ENCODE data around the gene TNFRSF21. TPM values are rescaled to one million over a fixed set of nuclear protein-coding genes. Genes with fewer than 3 reads are reported as not detected.

TNFRSF21 gene
- total and polyA plus RNA-seq, 2 of the 8 experiments (the other 6 are each of a cell fraction or from before 2014, with no cell fraction given), result 16.4 to 52.7 TPM

- H3K4me1 ChIP-seq (replicated peaks in 1 of 4; ENCODE audit: control insufficient read depth in 3 of 4, insufficient read depth in 4 of 4, low read length in 3 of 4), result no peaks in the 10 kb centered on the region
- CTCF ChIA-PET (ENCODE audit: partially characterized antibody), result interaction anchor here (2.2 kb wide), 1 partner anchor 90 kb away, joined by 5 read pairs; no protein-coding TSS in a partner anchor
- H4K20me1 ChIP-seq (replicated peaks in 1 of 2; ENCODE audit: control insufficient read depth in 1 of 2, insufficient read depth in 2 of 2, low read length in 2 of 2), result no peaks in the 10 kb centered on the region
- H4K91ac ChIP-seq (replicated peaks; ENCODE audit: insufficient read length, low read length), result no peak overlapping the region
- no peaks in the 10 kb centered on the region for H3K9me3 ChIP-seq (ENCODE audit: insufficient read depth in 2 of 2, low read depth in 1 of 2, low read length in 1 of 2)
- no peak overlapping the region for H3K56ac ChIP-seq (replicated peaks; ENCODE audit: insufficient read length, low read depth, low read length)
- 92% methylated on average over 5 of the region's 5 CpGs; no CpG with 5 or more reads in 1 of the 2 experiments for WGBS, 2 experiments (ENCODE audit: extremely low coverage in 1 of 2, insufficient coverage in 1 of 2, insufficient read length in 1 of 2, insufficient replicate concordance in 2 of 2, low coverage in 1 of 2, low lambda C conversion rate in 2 of 2, missing lambda C conversion rate in 1 of 2)
- no peak overlapping the region for H2AFZ ChIP-seq (ENCODE audit: low read length)
- H2BK120ac ChIP-seq (replicated peaks; ENCODE audit: low read depth, low read length), result no peak overlapping the region
- H2BK12ac ChIP-seq (ENCODE audit: low read depth, low read length), result no peak overlapping the region
- H2BK20ac ChIP-seq (ENCODE audit: low read length), result no peak overlapping the region
- no peak overlapping the region for H3K4me2 ChIP-seq (ENCODE audit: insufficient read depth in 1 of 2, low read depth in 2 of 2, low read length in 2 of 2)
- POLR2A ChIA-PET (ENCODE audit: partially characterized antibody), result no interaction called here
- TF ChIP-seq USF2 (IDR thresholded peaks at IDR 0.05; ENCODE audit: low read length) (no peak), SIRT6 (IDR thresholded peaks at IDR 0.05; ENCODE audit: low read length) (no peak), CTCF (IDR thresholded peaks at IDR 0.05; ENCODE audit: control extremely low read depth in 1 of 3, insufficient read depth in 1 of 3, low read depth in 1 of 3, low read length in 3 of 3) (no peak)
- H3K27me3 ChIP-seq (replicated peaks in 1 of 4; ENCODE audit: control insufficient read depth in 3 of 4, extremely low read depth in 1 of 4, insufficient read depth in 3 of 4, low read length in 3 of 4), result no peaks in the 10 kb centered on the region
- no peak overlapping the region for H2BK5ac ChIP-seq (ENCODE audit: low read depth, low read length)
- no peaks in the 10 kb centered on the region for H3K23me2 ChIP-seq (ENCODE audit: low read depth, low read length)
- H2AK5ac ChIP-seq (ENCODE audit: low read depth, low read length), result no peak overlapping the region
- no peak overlapping the region for H3K4ac ChIP-seq (replicated peaks; ENCODE audit: insufficient read length, low read depth, low read length)
- H3K23ac ChIP-seq (ENCODE audit: insufficient read length), result no peak overlapping the region
- no peaks in the 10 kb centered on the region for H3K79me2 ChIP-seq (ENCODE audit: control insufficient read depth in 1 of 2, insufficient read depth in 2 of 2, low read length in 2 of 2)
- H4K8ac ChIP-seq (ENCODE audit: extremely low read depth, insufficient read depth, low read length), result no peak overlapping the region
- no peak overlapping the region for H3K27ac ChIP-seq (ENCODE audit: low read depth, low read length)
- FAIRE-seq (no peak), DNase-seq (ENCODE audit: low read depth in 1 of 2, low spot score in 2 of 2) (no peak)
- H3K4me3 ChIP-seq (ENCODE audit: extremely low read depth in 1 of 4, insufficient read depth in 2 of 4, low read depth in 3 of 4, low read length in 4 of 4), result no peak overlapping the region
- H4K5ac ChIP-seq (ENCODE audit: insufficient read length, low read depth, low read length), result no peak overlapping the region
- H3K79me1 ChIP-seq (ENCODE audit: low read depth, low read length), result no peaks in the 10 kb centered on the region
- no peak overlapping the region for H3K18ac ChIP-seq (ENCODE audit: extremely low read depth, low read length)
- H3K14ac ChIP-seq (ENCODE audit: insufficient read length), result no peak overlapping the region
- H3K9ac ChIP-seq (replicated peaks in 1 of 4; ENCODE audit: extremely low read depth in 1 of 4, low read depth in 3 of 4, low read length in 3 of 4), result no peak overlapping the region
- no peak overlapping the region for H2BK15ac ChIP-seq (ENCODE audit: low read length)
- no peaks in the 10 kb centered on the region for H3K36me3 ChIP-seq (ENCODE audit: control insufficient read depth in 2 of 4, insufficient read depth in 4 of 4, low read length in 3 of 4)
Observed at GRCh38 chr6:47187893-47188587, 121.7 kb downstream of the TNFRSF21 start.
